GM12891 (cell line): ENCODE measurements around the gene EOLA1.

Source experiments
- PAX5 ChIP-seq: IDR thresholded peaks from 2 replicates; pipeline ENCODE4 v1.6.1; 2011; ENCODE audit warnings: low read length, moderate library complexity, mild to moderate bottlenecking; ENCODE audit not compliant: insufficient read depth, severe bottlenecking
- POLR2A ChIP-seq: IDR thresholded peaks from 2 replicates; pipeline ENCODE4 v1.6.1; 2011; ENCODE audit warnings: low read depth, low read length, control low read depth
- POLR2AphosphoS5 ChIP-seq: IDR thresholded peaks from 2 replicates; pipeline ENCODE4 v1.6.1; 2011; ENCODE audit warnings: low read depth, low read length, control low read depth
- POU2F2 ChIP-seq: IDR thresholded peaks from 2 replicates; pipeline ENCODE4 v1.6.1; 2011; ENCODE audit warnings: low read depth, mild to moderate bottlenecking, control low read depth, low read length, moderate library complexity
- SPI1 ChIP-seq: IDR thresholded peaks from 2 replicates; pipeline ENCODE4 v1.6.1; 2011; ENCODE audit warnings: low read depth, low read length, control low read depth
- TAF1 ChIP-seq: IDR thresholded peaks from 2 replicates; pipeline ENCODE4 v1.6.1; 2011; ENCODE audit warnings: low read depth, low read length, control low read depth

- no peak for TF ChIP-seq POLR2A
- TF ChIP-seq POLR2AphosphoS5: no peak
- no peak for TF ChIP-seq TAF1
- TF ChIP-seq POU2F2: no peak
- no peak for TF ChIP-seq SPI1
- TF ChIP-seq PAX5: no peak
Measured at GRCh38 chrX:149572743-149573142, 31.9 kb downstream of the EOLA1 start.
